GM18502 (cell line): ENCODE measurements around the gene PLPP3.

Experiments
- ATAC-seq: cut with Tn5 transposase; IDR thresholded peaks from one replicate; pipeline ENCODE4 v1.9.1; 2021; ENCODE audit warnings: mild to moderate bottlenecking; ENCODE audit not compliant: unreplicated experiment, poor library complexity

PLPP3 gene

GRCh38 chr1:56505792-56506743, 73.3 kb downstream of the PLPP3 start:
- ATAC-seq, result no peak

DNA sequence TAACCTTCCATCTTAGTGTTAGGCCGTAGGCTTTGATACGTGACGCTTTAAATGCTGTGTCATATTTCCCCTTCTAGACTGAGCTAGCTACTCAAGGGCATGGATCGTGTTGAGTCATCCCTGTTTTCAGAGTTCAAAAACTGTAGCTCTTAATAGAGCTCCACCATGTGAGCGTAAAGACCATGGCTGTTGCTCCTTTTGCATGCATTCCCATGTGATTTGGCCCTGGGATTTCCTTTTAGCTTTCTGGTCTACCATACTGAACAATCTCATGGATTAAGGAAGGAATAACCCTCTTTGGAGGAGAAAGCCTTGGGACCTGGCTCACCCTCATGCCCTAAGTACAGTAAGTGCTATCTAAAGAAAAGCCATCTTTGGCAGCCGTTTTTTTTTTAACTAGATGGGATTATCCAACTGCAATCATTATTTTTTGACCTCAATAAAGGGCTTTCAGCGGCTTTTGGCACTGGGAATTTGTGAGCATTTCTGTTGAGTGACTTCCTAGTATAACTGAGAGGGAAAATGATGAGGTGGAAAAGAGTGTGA, 76.6 kb downstream of the PLPP3 start:
- no peak for ATAC-seq

DNA sequence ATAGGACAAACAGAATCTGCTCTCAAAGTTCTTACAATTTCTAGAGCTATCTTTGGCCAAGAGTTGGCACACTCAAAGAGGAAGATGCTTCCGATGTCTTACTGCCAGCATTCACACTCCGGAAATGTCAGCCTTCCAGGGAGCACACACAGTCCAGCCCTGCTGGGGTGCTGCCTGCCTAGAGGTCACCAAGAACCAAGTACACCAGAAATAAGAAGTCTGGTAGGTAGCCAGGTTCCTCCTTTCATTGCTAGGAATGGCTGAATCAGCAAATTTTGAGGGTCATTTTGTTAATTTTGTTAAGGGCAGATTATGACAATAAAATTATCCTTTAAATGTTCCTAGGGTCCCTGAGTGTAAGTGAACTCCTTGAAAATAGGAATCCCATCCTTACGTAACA, 77.5 kb downstream of the PLPP3 start:
- no peak for ATAC-seq

DNA sequence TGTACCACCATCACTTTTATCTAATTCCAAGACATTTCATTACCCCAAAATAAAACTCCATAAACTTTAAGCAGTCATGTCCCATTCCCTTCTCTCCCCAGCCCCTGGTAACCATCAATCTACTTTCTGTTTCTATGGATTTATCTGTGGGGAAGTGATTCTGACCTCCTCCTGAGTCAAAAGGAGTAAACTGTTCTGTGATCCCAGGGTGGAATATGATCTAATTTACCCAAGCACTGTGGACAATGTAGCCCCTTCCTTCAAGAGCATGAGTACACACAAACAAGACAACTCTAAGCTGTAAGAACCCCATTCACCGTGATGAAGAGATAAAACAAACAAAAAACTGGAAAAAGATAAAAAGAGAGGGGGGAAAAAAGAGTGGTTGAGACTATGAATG, 77.9 kb downstream of the PLPP3 start:
- ATAC-seq, result no peak

DNA sequence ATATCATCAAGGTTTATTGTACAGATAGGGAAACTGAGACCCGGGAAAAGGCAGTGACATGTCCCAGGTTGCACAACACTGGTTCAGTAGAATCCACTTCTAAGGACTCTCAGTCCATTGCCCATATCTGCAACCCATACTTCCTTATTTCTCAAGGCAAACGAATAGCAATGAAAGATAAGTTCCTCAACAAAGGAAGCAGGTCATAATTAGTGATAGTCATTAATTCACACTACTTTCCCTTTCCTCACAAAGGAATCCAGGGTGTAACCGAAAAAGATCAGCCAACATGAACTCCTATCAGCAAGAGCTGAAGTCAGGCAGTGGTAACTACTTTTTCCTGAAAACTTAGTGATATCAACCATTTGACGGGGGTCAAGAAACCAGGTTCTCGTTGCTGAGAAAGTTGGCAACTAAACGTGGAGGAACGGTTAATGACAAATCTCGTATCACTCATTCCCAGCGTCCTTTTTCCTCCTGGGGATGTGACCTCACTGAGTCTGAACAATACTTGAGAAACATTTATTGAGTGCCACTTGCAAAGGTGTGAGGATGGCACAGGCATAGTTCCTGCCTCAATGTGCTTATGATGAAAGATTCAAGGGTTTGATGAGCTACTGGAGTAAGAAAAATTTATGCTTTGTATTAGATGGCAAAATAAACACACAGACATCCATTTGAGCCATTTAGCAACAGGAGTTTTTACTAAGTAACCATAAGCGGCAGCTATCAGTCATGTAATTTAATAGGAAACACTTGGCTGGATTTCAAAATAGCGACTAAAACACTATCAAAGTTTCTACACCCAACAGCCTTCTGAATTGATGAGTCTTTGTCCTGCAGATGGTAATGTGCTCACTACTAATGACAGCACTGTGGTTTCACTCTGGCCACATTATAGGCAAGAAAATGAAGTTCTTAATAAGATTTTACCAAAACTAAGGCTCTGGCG, 82.3 kb downstream of the PLPP3 start:
- ATAC-seq, result no peak

DNA sequence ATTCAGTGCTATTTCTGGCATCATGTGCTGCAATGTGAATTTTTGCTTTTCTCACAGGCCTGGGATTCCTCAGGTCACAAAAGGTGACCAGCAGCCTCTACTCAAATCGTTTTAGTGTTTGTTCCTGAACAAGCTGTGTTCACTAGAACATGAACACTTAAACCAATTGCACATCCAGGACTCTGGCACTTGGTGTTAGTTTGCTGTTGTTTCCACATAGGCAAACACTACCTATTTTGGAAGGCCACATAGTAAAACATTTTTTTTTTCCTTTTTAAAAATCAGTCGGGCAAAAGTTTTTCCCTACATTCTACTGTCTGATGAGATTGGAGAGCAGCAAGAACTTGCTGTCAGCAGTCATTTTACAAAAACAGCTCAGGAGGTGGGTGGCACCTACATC, 83.2 kb downstream of the PLPP3 start:
- ATAC-seq, result no peak

DNA sequence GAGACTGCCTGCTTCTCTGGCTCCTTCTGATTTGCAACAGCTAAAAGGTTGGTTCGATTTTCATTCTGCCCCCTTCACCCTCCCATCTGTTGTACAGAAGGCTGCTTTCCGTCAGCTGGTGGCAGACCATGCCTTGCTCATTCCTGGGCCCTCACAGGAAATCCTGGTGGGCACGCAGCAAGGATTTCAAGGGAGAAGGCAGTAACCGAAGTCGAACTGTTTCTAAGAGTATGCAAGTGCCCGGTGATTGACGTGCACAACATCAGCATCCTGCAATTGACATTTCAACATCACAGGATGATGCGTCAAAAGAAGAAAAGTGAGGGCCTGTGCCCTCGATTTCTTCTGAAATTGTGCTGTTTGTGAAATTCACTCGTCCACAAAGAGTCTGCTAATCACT, 83.8 kb downstream of the PLPP3 start:
- ATAC-seq, result no peak

DNA sequence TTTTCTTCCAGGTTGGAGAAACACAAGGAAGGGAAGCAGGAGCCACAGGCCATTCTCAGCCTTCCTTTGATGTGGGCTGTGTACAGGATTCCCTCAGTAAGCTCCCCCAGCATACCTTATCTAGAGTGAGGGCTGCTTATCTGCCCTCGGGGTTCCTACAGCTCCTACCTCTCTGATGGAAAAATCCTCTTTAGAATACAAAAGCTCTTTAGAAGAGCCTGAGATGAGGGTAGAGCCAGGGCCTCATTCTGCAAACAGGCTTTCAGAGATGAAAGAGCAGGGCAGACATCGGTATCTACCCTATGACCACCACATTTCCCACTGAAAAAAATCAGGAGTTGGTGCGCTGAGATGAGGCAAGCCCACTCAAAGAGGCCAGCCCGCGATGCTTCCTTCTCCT, 85.1 kb downstream of the PLPP3 start:
- no peak for ATAC-seq

DNA sequence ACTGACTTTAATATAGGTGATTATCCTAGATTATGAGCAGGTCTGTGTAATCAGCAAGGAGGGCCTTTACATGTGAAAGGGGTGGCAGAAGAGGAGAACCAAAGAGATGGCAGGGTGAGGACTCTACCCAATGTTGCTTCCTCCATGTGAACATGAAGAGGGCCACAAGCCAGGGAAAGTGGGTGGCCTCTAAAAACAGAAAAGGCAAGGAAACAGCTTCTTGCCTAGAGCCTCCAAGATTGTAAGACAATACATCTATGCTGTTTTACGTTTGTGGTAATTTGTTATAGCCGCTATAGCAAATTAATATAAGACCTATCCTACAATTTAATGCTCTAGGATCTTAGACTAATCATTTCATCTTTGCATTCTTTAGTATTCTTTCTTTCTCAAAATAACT, 85.5 kb downstream of the PLPP3 start:
- no peak for ATAC-seq

GRCh38 chr1:56491441-56491840, 87.9 kb downstream of the PLPP3 start:
- no peak for ATAC-seq

DNA sequence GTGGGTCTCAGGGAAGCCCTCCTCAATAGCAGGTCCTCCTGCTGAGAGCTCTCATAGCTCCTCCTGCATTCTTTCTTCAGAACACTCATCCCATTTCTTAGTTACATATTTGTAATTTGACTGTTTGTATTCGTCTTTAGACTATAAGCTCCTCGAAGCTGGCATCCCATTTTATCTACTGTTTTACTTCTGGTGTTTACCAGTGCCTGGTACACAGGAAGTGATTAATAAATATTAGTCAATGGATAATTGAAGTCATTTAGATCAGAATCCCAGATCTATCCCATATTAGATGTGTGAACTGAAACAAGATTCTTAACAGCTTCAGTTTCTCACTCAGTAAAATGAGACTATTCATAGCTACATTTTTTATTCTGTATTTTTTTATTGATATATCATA, 88.7 kb downstream of the PLPP3 start:
- no peak for ATAC-seq

- no peak for ATAC-seq
Observed at GRCh38 chr1:56489695-56490094, 89.7 kb downstream of the PLPP3 start.

DNA sequence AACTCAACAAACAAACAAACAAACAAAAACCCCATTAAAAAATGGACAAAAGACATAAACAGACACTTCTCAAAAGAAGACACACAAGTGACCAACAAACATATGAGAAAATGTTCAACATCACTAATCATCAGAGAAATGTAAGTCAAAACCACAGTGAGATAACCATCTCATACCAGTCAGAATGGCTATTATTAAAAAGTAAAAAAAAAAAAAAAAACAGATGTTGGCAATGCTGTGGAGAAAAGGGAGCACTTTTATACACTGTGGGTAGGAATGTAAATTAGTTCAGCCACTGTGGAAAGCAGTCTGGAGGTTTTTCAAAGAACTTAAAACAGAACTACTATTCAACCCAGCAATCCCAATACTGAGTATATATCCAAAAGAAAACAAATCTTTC, 94.7 kb downstream of the PLPP3 start:
- no peak for ATAC-seq

DNA sequence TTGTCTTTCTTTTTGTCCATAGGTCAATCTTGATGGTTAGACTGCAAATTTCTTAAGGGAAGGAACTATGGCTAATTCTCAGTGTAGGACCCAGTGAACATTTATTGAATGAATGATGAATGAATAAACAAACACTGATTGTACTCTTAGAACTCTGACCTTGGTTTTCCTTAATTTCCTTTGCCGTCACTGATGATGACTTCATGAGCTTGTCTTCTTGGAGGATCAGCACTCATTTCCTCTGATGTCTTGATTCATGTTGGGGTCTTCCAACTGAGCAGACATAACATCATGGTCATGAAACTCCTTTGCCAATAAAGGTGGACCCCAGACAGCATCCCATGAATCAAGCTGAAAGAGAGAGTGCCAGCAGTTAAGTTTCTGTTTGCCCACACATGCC, 96.3 kb downstream of the PLPP3 start:
- no peak for ATAC-seq

DNA sequence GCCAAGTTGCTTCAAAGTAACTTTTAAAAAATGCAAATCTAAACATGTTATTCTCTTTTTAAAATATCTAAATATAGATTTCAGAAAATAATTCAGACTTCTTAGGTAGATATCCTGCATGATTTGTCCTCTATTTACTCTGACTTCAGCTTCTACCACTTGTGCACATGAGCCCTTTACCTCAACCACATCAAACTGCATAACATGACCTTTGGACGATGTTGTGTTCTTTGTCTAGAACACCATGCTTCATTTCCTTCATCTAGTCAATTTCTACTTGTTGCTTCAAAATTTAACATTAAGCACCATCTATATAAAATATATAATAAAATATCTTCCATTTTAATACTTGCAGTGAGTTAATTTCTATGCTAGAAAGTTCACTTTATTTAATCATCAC, 96.9 kb downstream of the PLPP3 start:
- no peak for ATAC-seq

- ATAC-seq, result no peak
Observed at GRCh38 chr1:56481140-56481694, 98.1 kb downstream of the PLPP3 start.

GRCh38 chr1:56478734-56479133, 100.6 kb downstream of the PLPP3 start:
- no peak for ATAC-seq

DNA sequence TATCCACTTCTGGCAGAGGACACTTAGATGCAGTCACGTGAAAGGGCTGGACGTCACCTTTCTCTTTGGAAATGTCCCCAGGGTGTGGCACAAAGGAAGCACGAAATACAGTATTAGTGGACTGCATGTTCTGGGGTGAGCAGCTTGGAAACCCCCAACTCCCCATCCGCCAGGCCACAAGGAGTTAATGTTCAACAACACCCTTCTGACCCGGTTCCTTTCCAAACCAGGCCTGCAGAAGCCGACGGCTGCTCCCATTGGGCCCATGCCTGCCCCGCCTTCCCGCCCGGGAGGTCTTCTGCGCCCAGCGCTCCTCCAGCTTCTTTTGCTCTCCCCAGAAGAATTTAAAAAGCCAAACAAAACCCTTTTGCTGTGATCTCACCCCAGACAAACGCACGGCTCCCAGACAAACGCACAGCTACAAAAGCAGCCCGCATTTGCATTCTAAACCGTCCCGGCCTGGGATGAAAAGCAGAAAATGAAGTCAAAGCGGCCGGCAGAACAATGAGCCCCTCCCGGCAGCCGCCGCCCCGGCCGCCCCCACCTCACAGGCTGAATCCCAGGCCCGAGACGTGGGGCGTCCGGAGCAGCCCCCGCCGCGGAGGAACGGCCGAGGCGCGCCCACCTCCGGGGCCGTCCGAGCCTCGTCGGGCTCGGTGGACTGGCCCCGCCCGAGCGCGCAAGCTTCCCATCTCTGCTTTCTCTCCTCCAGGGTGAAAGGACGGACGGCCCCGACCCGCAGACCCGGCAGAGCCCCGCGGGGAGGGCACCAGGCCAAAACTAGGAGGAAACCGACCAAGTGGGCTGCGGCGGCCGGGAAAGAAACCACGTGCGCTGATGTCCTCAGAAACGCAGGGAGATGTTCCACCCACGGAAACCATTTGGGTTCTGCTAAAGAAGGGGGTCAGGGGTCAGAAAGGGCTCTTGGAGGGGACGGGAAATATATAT, 101.9 kb downstream of the PLPP3 start:
- no peak for ATAC-seq

DNA sequence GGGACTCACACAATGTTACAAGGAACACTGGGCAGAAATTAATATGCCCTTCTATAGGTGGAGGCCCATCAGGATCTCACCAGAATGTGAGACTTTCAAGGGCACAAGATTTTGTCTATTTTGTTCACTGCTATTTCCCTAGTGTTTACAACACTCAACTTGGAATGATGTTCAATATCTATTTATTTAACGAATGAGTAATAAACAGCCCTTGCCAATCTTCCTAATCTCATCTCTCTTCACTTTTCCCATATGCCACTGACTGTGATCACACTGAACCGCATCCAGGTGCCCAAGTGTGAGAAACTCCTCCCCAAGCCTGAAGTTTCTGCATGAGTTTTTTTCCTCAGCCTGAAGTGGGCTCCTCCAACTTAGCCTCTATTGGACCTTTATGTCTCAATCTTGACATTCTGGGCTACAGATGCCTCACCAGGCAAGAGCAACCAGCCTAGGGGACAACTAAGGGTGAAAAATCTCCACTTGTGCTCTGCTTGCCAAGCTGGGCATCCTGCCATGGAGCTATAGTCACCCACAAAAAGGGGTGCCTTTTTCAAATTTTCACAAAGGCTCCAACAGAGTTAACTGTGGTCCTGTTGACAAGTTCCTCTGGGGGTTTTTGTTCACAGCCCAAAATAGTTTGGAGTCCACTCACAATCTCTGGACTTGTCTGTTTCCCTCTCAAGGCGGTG, 105.6 kb downstream of the PLPP3 start:
- ATAC-seq, result no peak
